Activated CD4-positive, CD25-positive, alpha-beta regulatory T cell treated with anti-CD3 and anti-CD28 coated beads, Interleukin-2, amount 50 U/mL, for 16 hours (primary cell): ENCODE measurements around the gene TEX11.
"Not testable (repeated sequence)": the region's sequence is repeated elsewhere in the genome, so short reads cannot be mapped to it uniquely, and the experiment has no call there.

Experiments used
- DNase-seq: peaks from one replicate; pipeline ENCODE4 v3.0.0-alpha.2; 2020; ENCODE audit warnings: low read depth, low spot score

TEX11 gene

DNA sequence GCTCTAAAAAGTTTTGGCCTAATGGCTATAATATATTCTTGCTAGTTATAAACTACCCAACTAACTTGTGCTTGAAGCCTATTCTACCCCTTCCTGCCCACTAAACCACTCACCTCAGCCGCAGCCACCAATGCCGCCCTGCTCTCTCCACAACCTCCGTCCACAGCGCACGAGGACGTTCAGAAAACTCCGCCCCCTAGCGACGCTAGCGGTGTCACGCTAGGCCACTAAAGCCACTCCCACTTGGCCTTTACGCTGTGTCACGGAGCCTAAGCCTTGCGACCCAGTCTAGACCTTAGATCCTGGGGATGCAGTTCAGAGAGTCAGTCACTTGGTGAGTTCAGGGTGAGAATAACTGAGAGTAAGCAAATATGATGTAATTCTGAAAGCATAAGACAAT lies at the start of gene TEX11:
Gene TEX11, minus strand, starts transcription at position 171 of the 400 bp plus-strand sequence. CDS start 922 bp downstream, outside the sequence.
- DNase-seq = no peak

- no peak for DNase-seq
These were observed 46.4 kb upstream of the TEX11 start for GRCh38 chrX:70954871-70955270.

GRCh38 chrX:70924294-70924911 lies 15.9 kb upstream of the TEX11 start:
- DNase-seq = no peak

GRCh38 chrX:70922774-70923473 lies 14.4 kb upstream of the TEX11 start:
- DNase-seq = no peak

GRCh38 chrX:70921709-70922352 lies 13.3 kb upstream of the TEX11 start:
- DNase-seq = no peak

DNA sequence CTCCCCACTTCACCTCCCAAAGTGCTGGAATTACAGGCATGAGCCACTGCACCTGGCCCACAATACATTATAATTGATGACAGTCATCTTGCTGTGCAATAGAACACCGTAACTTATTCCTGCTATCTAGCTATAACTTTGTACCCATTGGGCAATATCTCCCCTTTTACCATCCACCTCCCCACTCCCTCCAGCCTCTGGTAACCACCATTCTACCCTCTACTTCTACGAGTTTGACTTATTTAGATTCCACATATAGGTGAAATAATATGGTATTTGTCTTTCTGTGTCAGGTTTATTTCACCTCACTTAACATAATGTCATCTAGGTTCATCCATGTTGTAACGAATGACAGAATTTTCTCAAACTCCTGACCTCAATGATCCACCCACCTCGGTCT lies 8.2 kb upstream of the TEX11 start:
- DNase-seq = no peak

DNA sequence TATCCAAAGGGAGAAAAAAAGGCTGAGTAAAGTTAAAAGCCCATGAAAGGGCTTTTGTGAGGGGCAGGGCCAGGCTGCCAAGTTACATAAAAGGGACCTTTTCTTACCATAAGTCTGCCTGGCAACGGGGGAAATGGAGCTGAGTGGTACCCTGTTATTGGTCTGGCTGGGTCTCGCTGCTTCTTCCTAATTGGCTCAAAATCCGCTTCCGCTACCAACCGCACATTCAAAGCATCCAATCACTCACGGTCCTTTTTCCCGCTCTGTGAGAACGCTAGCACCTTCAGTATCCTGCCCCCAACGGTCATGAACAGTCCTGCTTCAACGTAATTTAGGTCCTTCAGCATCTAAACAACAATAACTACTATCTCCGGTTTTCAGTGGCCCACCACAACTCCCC lies 611 bp downstream of the TEX11 start:
- DNase-seq = no peak

GRCh38 chrX:70901465-70901864 lies 7.0 kb downstream of the TEX11 start:
- no peak for DNase-seq

GRCh38 chrX:70890441-70890840 lies 18.1 kb downstream of the TEX11 start:
- not testable (repeated sequence) for DNase-seq

DNA sequence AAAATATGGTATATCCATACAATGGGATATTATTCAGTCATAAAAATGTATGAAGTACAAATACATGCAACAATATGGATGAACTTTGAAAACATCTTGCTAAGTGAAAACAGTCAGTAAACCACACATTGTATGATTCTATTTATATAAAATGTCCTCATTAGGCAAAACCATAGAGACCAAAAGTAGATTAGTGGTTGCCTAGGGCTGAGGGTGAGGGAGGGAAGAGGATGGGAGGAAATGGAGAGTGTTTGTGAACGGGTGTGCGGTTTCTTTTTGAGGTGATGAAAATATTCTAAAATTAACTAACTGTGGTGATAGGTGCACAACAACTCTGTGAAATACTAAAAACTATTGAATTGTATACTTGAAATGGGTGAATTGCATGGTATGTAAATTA lies 29.6 kb downstream of the TEX11 start:
- DNase-seq = no peak

DNA sequence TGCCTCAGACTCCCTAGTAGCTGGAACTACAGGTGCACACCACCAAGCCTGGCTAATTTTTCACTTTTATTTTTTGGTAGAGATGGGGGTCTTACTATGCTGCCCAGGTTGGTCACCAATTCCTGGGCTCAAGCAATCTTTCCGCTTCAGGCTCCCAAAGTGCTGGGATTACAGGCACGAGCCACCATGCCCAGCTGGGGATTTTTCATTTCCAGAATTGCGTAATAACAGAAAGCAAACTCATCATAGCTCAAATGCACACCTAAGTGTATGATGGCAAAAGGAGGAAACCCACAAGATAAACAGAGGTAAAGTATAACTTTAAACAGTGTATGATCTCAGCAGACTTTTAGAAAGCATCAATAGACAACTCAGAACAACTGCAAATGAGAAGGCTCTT lies 56.2 kb downstream of the TEX11 start:
- DNase-seq = no peak

GRCh38 chrX:70844081-70844480 lies 64.4 kb downstream of the TEX11 start:
- DNase-seq = not testable (repeated sequence)

GRCh38 chrX:70843620-70844019 lies 64.9 kb downstream of the TEX11 start:
- not testable (repeated sequence) for DNase-seq

GRCh38 chrX:70834589-70834988 lies 73.9 kb downstream of the TEX11 start:
- DNase-seq = no peak

DNA sequence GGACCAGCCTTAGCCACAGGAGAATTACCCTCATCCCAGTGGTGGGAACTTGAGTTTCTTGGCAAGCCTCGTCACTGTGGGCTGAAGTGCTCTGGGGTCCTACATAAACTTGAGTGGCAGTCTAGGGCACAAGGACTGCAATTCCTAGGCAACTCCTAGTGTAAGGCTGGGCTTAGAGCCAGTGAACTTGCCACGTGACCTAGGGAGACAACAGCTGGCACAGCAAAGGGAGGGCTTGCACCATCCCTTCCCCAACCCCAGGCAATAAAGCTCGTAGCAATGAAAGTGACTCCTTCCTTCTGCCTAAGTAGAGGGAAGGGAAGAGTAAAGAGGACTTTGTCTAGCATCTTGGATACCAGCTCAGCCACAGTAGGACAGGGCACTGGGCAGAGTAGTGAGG lies 81.8 kb downstream of the TEX11 start:
- DNase-seq = no peak

DNA sequence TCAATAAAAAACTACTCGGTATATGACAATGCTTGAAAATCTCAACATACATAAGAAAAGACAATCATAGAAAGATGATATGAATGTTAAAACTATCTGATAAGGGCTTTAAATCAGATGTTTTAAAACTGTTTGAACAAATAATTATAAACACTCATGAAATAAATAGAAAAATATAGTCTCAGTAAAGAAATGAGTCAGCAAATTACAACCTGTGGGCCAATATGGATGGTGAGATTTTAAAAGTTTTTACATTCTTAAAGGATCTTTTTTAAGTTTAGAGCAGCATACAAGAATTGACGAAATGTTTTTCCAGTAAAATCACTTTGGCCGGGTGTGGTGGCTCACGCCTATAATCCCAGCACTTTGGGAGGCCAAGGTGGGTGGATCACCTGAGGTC lies 83.1 kb downstream of the TEX11 start:
- DNase-seq = no peak

DNA sequence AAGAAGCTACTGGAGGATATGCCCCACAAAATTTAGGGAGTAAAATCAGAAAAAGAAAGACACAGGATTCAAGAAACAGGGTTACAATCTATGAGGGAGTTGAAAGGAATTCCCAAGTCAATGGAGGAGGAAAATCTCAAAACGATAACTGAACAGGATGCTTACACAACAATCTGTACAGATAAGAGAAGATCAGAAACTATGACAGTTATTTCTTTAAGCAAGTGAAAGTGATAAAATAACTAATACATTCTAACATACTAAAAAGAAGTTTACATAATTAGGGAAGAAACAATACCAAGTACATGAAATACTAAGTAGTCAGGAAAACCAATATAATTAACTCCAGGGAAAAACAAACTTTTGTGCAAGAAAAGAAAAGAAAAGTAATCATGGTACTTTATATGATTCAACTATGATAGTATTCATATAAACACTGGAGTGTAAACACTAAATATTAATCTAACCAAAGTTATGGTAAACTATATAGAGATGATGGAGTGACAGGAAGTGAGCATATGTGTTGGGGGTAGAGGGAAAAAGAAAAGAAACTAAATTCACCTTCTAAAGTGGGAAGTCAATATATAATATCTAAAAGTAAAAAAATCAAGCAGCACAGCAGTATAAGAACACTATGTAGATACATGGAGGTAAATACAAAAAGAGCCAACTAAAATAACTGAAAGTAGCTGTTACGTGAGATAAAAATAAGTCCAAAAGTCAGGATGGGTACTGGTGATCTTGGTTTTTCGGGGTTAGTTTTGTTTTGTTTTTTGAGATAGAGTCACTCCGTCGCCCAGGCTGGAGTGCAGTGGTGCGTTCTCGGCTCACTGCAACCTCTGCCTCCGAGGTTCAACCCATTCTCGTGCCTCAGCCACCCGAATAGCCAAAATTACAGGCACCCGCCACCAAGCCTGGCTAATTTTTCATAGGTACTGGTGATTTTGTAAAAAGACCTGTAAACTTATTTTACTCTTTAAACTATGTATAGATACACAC lies 99.3 kb downstream of the TEX11 start:
- DNase-seq = no peak

- no peak for DNase-seq
These were observed 102.4 kb downstream of the TEX11 start for GRCh38 chrX:70806081-70806480.

- not testable (repeated sequence) for DNase-seq
These were observed 111.8 kb downstream of the TEX11 start for GRCh38 chrX:70796742-70797141.

- no peak for DNase-seq
These were observed 134.3 kb downstream of the TEX11 start for GRCh38 chrX:70774223-70774622.

- no peak for DNase-seq
These were observed 138.8 kb downstream of the TEX11 start for GRCh38 chrX:70769659-70770227.
